DND-41 (cell line): ENCODE measurements around the gene MCTP2.

ENCODE experiments used
- ATAC-seq: fragments of 200-7000 bp; cut with Tn5 transposase; 3 replicates; pipeline ENCODE4 v1.9.1; 2021; ENCODE audit warnings: low read depth; ENCODE audit not compliant: insufficient read depth
- DNase-seq: peaks from one replicate; pipeline ENCODE4 v3.0.0-alpha.2; 2020
- H2AFZ ChIP-seq: 2 replicates; pipeline ENCODE4 v1.6.0; 2012; ENCODE audit warnings: low read depth, low read length
- H3K27ac ChIP-seq: 2 replicates; pipeline ENCODE4 v1.5.1; 2012; ENCODE audit warnings: low read length, inconsistent platforms
- H3K27me3 ChIP-seq: fragments of 200-600 bp; sonication (generic); 2 replicates; pipeline ENCODE4 v1.6.0; 2012; ENCODE audit warnings: low read length, mild to moderate bottlenecking, inconsistent platforms; ENCODE audit not compliant: insufficient read depth, poor library complexity
- H3K36me3 ChIP-seq: 2 replicates; pipeline ENCODE4 v1.5.1; 2012; ENCODE audit warnings: low read length, inconsistent platforms; ENCODE audit not compliant: insufficient read depth
- H3K4me1 ChIP-seq: 2 replicates; pipeline ENCODE4 v1.5.1; 2012; ENCODE audit warnings: mild to moderate bottlenecking, low read length; ENCODE audit not compliant: insufficient read depth
- H3K4me2 ChIP-seq: 2 replicates; pipeline ENCODE4 v1.6.0; 2012; ENCODE audit warnings: mild to moderate bottlenecking, moderate library complexity, low read length, inconsistent platforms; ENCODE audit not compliant: insufficient read depth
- H3K4me3 ChIP-seq, 2 experiments: fragments of 200-600 bp in 1 of 2; shearing (Covaris generic) in 1 of 2; 2 replicates each; pipeline ENCODE4 v1.5.1; 2012 to 2016; ENCODE audit warnings: inconsistent platforms in 2 of 2, low read length in 2 of 2, mild to moderate bottlenecking in 2 of 2, low read depth in 1 of 2, moderate library complexity in 1 of 2
- H3K79me2 ChIP-seq: 2 replicates; pipeline ENCODE4 v1.6.0; 2012; ENCODE audit warnings: low read length, inconsistent platforms; ENCODE audit not compliant: insufficient read depth
- H3K9ac ChIP-seq: 2 replicates; pipeline ENCODE4 v1.6.0; 2012; ENCODE audit warnings: low read depth, mild to moderate bottlenecking, inconsistent platforms, low read length, moderate library complexity
- H3K9me3 ChIP-seq: 2 replicates; pipeline ENCODE4 v1.5.1; 2012; ENCODE audit warnings: low read length, moderate library complexity, mild to moderate bottlenecking, inconsistent platforms; ENCODE audit not compliant: insufficient read depth, severe bottlenecking
- H4K20me1 ChIP-seq: 2 replicates; pipeline ENCODE4 v1.6.0; 2012; ENCODE audit warnings: low read length; ENCODE audit not compliant: insufficient read depth
- EZH2 ChIP-seq: IDR thresholded peaks from 3 replicates; pipeline ENCODE4 v1.6.1; 2012; ENCODE audit warnings: borderline replicate concordance, low read depth, mild to moderate bottlenecking, moderate library complexity, low read length, inconsistent platforms; ENCODE audit not compliant: severe bottlenecking
- TF ChIP-seq, protein P1 (sequence below): IDR thresholded peaks from 2 replicates; pipeline ENCODE4 v1.5.1; 2012; ENCODE audit warnings: borderline replicate concordance, low read length, moderate library complexity, mild to moderate bottlenecking; ENCODE audit not compliant: poor library complexity, severe bottlenecking; ENCODE audit errors: extremely low read depth

Gene MCTP2

DNA sequence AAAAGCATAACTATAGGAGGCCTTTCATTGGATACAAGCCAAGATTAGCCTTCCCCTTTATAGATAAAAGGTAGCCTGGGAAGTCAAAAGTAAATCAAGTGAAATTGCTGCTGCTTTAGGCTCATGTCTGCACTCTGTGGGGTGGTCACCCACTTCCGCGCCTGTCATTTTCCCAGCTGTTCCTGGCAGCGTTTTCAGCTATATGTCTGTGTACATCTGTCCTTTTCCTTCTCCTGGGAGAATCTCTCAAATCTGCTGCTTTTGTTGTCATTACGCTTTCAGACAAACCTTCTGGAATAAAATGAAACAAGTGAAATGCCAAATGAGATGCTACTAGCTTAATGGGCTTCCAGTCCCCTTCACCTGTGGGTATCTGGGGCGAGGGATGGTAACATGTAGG, 211.8 kb downstream of the MCTP2 start:
- Histone ChIP-seq H3K9me3 (no peaks in the 10 kb centered on the region), H2AFZ (no peak overlapping the region), H4K20me1 (no peaks in the 10 kb centered on the region), H3K4me1 (no peaks in the 10 kb centered on the region), H3K27ac (no peak overlapping the region), H3K4me3 (no peak overlapping the region), H3K79me2 (no peaks in the 10 kb centered on the region), H3K27me3 (no peaks in the 10 kb centered on the region), H3K4me2 (no peak overlapping the region), H3K9ac (no peak overlapping the region), H3K36me3 (no peaks in the 10 kb centered on the region)
- ATAC-seq = no peak
- DNase-seq = no peak
- no peak for TF ChIP-seq EZH2
- TF ChIP-seq, protein P1, sequence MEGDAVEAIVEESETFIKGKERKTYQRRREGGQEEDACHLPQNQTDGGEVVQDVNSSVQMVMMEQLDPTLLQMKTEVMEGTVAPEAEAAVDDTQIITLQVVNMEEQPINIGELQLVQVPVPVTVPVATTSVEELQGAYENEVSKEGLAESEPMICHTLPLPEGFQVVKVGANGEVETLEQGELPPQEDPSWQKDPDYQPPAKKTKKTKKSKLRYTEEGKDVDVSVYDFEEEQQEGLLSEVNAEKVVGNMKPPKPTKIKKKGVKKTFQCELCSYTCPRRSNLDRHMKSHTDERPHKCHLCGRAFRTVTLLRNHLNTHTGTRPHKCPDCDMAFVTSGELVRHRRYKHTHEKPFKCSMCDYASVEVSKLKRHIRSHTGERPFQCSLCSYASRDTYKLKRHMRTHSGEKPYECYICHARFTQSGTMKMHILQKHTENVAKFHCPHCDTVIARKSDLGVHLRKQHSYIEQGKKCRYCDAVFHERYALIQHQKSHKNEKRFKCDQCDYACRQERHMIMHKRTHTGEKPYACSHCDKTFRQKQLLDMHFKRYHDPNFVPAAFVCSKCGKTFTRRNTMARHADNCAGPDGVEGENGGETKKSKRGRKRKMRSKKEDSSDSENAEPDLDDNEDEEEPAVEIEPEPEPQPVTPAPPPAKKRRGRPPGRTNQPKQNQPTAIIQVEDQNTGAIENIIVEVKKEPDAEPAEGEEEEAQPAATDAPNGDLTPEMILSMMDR = no peak

DNA sequence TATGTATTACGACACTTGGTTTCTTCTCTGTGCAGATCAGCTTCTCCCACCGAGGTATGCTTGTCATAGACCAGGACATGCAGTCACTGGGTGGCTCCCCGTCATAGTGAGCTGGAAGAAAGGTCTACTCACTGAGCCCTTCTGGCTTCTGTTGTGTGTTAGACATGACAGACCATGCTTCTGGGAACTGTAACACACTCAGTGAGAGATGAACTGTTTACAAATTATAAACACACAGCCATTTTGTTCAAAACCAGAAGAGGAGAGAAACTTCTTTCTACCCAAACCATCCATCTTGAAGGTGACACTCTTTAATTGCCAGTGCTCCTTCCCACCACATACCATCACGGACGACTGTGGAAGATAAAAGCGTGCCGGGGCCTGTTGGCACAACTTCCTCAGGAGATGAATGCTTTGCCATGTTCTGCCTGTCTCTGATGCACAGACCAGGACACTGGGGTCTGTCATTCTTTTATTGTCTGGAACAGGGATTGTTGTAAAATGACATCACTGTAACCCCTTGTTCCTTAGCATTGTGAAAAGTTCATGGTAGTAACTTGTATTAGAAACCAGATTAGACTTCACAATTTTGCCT, 214.3 kb downstream of the MCTP2 start:
- H3K36me3 ChIP-seq = no peaks in the 10 kb centered on the region

DNA sequence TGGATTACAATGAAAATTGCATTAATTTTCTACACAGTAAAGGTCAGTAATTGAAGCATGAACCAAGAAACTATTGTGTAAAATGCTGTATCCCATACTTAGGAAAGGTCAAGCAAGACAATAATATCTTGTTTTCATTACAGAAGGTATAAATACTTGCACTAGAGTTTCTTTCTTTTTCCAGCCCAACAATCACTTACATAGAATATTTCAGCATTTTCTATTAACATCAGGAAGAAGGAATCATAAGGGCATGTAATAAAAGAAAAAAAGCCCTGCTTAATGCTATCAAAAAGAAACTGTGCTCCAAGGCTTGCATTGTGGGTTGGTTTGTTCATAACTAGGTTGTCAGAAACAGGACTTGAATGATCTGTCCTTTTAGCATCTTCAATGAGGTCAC, 215.1 kb downstream of the MCTP2 start:
- no peaks in the 10 kb centered on the region for H3K79me2 ChIP-seq
- no peak overlapping the region for H2AFZ ChIP-seq
- H3K9me3 ChIP-seq = no peaks in the 10 kb centered on the region
- no peaks in the 10 kb centered on the region for H3K27me3 ChIP-seq
- no peaks in the 10 kb centered on the region for H4K20me1 ChIP-seq
- H3K4me3 ChIP-seq = no peak overlapping the region
- no peak overlapping the region for H3K9ac ChIP-seq
- H3K4me2 ChIP-seq = no peak overlapping the region
- DNase-seq (no peak), ATAC-seq (no peak)
- TF ChIP-seq, protein P1 = no peak
- no peak for TF ChIP-seq EZH2
- no peaks in the 10 kb centered on the region for H3K36me3 ChIP-seq
- H3K27ac ChIP-seq = no peak overlapping the region
- H3K4me1 ChIP-seq = no peaks in the 10 kb centered on the region

More for the DNA sequence above, 214.3 kb downstream of the MCTP2 start:
- Histone ChIP-seq H3K27ac (no peak overlapping the region), H3K9ac (no peak overlapping the region), H3K9me3 (no peaks in the 10 kb centered on the region), H4K20me1 (no peaks in the 10 kb centered on the region), H3K27me3 (no peaks in the 10 kb centered on the region), H2AFZ (no peak overlapping the region), H3K4me2 (no peak overlapping the region), H3K4me1 (no peaks in the 10 kb centered on the region), H3K4me3 (no peak overlapping the region), H3K79me2 (no peaks in the 10 kb centered on the region)
- ATAC-seq (no peak), DNase-seq (no peak)
- no peak for TF ChIP-seq EZH2
- TF ChIP-seq, protein P1 = no peak
